Anterior cingulate cortex (tissue), 58 donors: ENCODE results near the gene MAG.

Experiments used
- DNase-seq, 58 donors: peaks; one replicate each; lab custom pipeline; 2025; lab: John Stamatoyannopoulos, UW

The MAG gene

GRCh38 chr19:35337097-35337983 is 45.4 kb downstream of the MAG start:
- DNase-seq, result no peak

GRCh38 chr19:35337984-35338296 is 46.0 kb downstream of the MAG start:
- no peak for DNase-seq

- DNase-seq, result no peak
Measured at GRCh38 chr19:35340431-35340830, 48.5 kb downstream of the MAG start.

GRCh38 chr19:35341006-35341405 is 49.0 kb downstream of the MAG start:
- no peak for DNase-seq

- no peak for DNase-seq
Measured at GRCh38 chr19:35341565-35342225, 49.7 kb downstream of the MAG start.

- no peak for DNase-seq
Measured at GRCh38 chr19:35342430-35342829, 50.5 kb downstream of the MAG start.

GRCh38 chr19:35344511-35345031 is 52.6 kb downstream of the MAG start:
- DNase-seq, result no peak

GRCh38 chr19:35345671-35346111 is 53.7 kb downstream of the MAG start:
- DNase-seq, result no peak

GRCh38 chr19:35346193-35347052 is 54.5 kb downstream of the MAG start:
- DNase-seq, result no peak

GRCh38 chr19:35347171-35347929 is 55.4 kb downstream of the MAG start, which contains the start of gene FFAR1:
FFAR1 (plus strand) TSS chr19:35347902; CDS start chr19:35351552, 3,650 bp downstream.
- peak in 4 of 58 donors; percentile 1 to 15 (median 5) for DNase-seq

GRCh38 chr19:35347930-35348298 is 56.0 kb downstream of the MAG start:
- no peak for DNase-seq

GRCh38 chr19:35348911-35349611 is 57.1 kb downstream of the MAG start:
- DNase-seq, result no peak

- DNase-seq, result no peak
Measured at GRCh38 chr19:35349614-35350521, 57.9 kb downstream of the MAG start.

GRCh38 chr19:35350591-35350990 is 58.6 kb downstream of the MAG start:
- no peak for DNase-seq

GRCh38 chr19:35351411-35352176 is 59.6 kb downstream of the MAG start:
- DNase-seq, result no peak

- DNase-seq, result no peak
Measured at GRCh38 chr19:35352177-35352447, 60.2 kb downstream of the MAG start.

- peak in 51 of 58 donors; percentile 9 to 85 (median 48) for DNase-seq
Measured at GRCh38 chr19:35352448-35353304, 60.7 kb downstream of the MAG start.
